Loucy (cell line): Measurements from ENCODE around the gene STH.

Experiments used
- H2AFZ ChIP-seq: fragments of 200-600 bp; sonication (generic); 2 replicates; pipeline ENCODE4 v1.6.0; 2016; ENCODE audit warnings: antibody characterized with exemption, mild to moderate bottlenecking, low read length, moderate library complexity
- H3F3A ChIP-seq: fragments of 200-600 bp; 2 replicates; pipeline ENCODE4 v1.6.0; 2016; ENCODE audit warnings: antibody characterized with exemption, low read depth, mild to moderate bottlenecking
- H3K27me3 ChIP-seq: fragments of 200-600 bp; sonication (generic); 2 replicates; pipeline ENCODE4 v1.6.1; 2014; ENCODE audit warnings: low read length, mild to moderate bottlenecking; ENCODE audit not compliant: insufficient read depth, poor library complexity, severe bottlenecking
- H3K36me3 ChIP-seq: fragments of 200-600 bp; sonication (generic); 2 replicates; pipeline ENCODE4 v1.6.1; 2016; ENCODE audit warnings: low read length; ENCODE audit not compliant: insufficient read depth
- H3K4me1 ChIP-seq: fragments of 200-600 bp; sonication (generic); 2 replicates; pipeline ENCODE4 v1.5.1; 2014; ENCODE audit warnings: low read length, mild to moderate bottlenecking; ENCODE audit not compliant: insufficient read depth, poor library complexity, severe bottlenecking
- H3K4me2 ChIP-seq: fragments of 200-600 bp; sonication (generic); 2 replicates; pipeline ENCODE4 v1.6.0; 2014; ENCODE audit warnings: antibody characterized with exemption, low read length, low read depth, mild to moderate bottlenecking; ENCODE audit not compliant: poor library complexity, severe bottlenecking
- H3K4me3 ChIP-seq: fragments of 200-600 bp; sonication (generic); 2 replicates; pipeline ENCODE4 v1.5.1; 2014; ENCODE audit warnings: low read length, mild to moderate bottlenecking, mixed read lengths; ENCODE audit not compliant: poor library complexity, severe bottlenecking
- H3K79me2 ChIP-seq: fragments of 200-600 bp; sonication (generic); 2 replicates; pipeline ENCODE4 v1.6.1; 2014; ENCODE audit warnings: low read length; ENCODE audit not compliant: insufficient read depth
- H3K9ac ChIP-seq: fragments of 200-600 bp; sonication (generic); 2 replicates; pipeline ENCODE4 v1.6.0; 2014; ENCODE audit warnings: mild to moderate bottlenecking, low read depth, low read length, moderate library complexity; ENCODE audit not compliant: poor library complexity, severe bottlenecking
- H3K9me2 ChIP-seq: fragments of 200-600 bp; sonication (generic); replicated peaks from 2 replicates; pipeline ENCODE4 v1.6.1; 2016; ENCODE audit warnings: low read depth, low read length, mixed read lengths
- H3K9me3 ChIP-seq: fragments of 200-600 bp; sonication (generic); 2 replicates; pipeline ENCODE4 v1.6.1; 2014; ENCODE audit warnings: mild to moderate bottlenecking, antibody characterized with exemption, low read length, low read depth; ENCODE audit not compliant: insufficient read depth
- H4K20me1 ChIP-seq: fragments of 200-600 bp; sonication (generic); 2 replicates; pipeline ENCODE4 v1.6.0; 2014; ENCODE audit warnings: antibody characterized with exemption, low read length, mild to moderate bottlenecking; ENCODE audit not compliant: insufficient read depth, poor library complexity, severe bottlenecking
- CTCF ChIP-seq: fragments of 200-600 bp; sonication (generic); conservative IDR thresholded peaks from 2 replicates; pipeline ENCODE4 v1.5.1; 2014; ENCODE audit warnings: mild to moderate bottlenecking, antibody characterized with exemption, low read length
- EZH2phosphoT487 ChIP-seq: fragments of 200-600 bp; IDR thresholded peaks from 2 replicates; pipeline ENCODE4 v1.6.1; 2018; ENCODE audit warnings: antibody characterized with exemption, mild to moderate bottlenecking, moderate library complexity, borderline replicate concordance

The STH gene

GRCh38 chr17:45994987-45995386 is 4.1 kb upstream of the STH start:
- no peak overlapping the region for H3K9ac ChIP-seq
- no peaks in the 10 kb centered on the region for H3K79me2 ChIP-seq

GRCh38 chr17:45995627-45996270 is 3.3 kb upstream of the STH start:
- Histone ChIP-seq H2AFZ (no peak overlapping the region), H3K9me3 (no peaks in the 10 kb centered on the region), H3K36me3 (no peaks in the 10 kb centered on the region), H3K9me2 (no peaks in the 10 kb centered on the region), H4K20me1 (no peaks in the 10 kb centered on the region), H3K79me2 (no peaks in the 10 kb centered on the region), H3K4me2 (no peak overlapping the region), H3K4me3 (no peak overlapping the region), H3K9ac (no peak overlapping the region), H3F3A (no peaks in the 10 kb centered on the region), H3K27me3 (no peaks in the 10 kb centered on the region), H3K4me1 (no peaks in the 10 kb centered on the region)
- TF ChIP-seq CTCF (no peak), EZH2phosphoT487 (no peak)

More at GRCh38 chr17:45994987-45995386, 4.1 kb upstream of the STH start:
- TF ChIP-seq CTCF: no peak
- TF ChIP-seq EZH2phosphoT487: no peak
- Histone ChIP-seq H3K4me2 (no peak overlapping the region), H3K36me3 (no peaks in the 10 kb centered on the region), H3K9me3 (no peaks in the 10 kb centered on the region), H3K27me3 (no peaks in the 10 kb centered on the region), H3K4me1 (no peaks in the 10 kb centered on the region), H3K9me2 (no peaks in the 10 kb centered on the region), H4K20me1 (no peaks in the 10 kb centered on the region), H3K4me3 (no peak overlapping the region), H2AFZ (no peak overlapping the region), H3F3A (no peaks in the 10 kb centered on the region)

GRCh38 chr17:45996282-45996937 is 2.6 kb upstream of the STH start:
- Histone ChIP-seq H3K79me2 (no peaks in the 10 kb centered on the region), H3K4me2 (no peak overlapping the region), H3K9me2 (no peaks in the 10 kb centered on the region), H3K9me3 (no peaks in the 10 kb centered on the region), H2AFZ (no peak overlapping the region), H3K9ac (no peak overlapping the region), H3K27me3 (no peaks in the 10 kb centered on the region), H3K36me3 (no peaks in the 10 kb centered on the region), H4K20me1 (no peaks in the 10 kb centered on the region), H3F3A (no peaks in the 10 kb centered on the region), H3K4me1 (no peaks in the 10 kb centered on the region), H3K4me3 (no peak overlapping the region)
- TF ChIP-seq CTCF (no peak), EZH2phosphoT487 (no peak)
